GM06990 (cell line): ENCODE results near the gene GRHL1.

Experiments used
- DNase-seq: peaks from one replicate; pipeline ENCODE4 v3.0.0-alpha.2; 2011; ENCODE audit not compliant: insufficient read length; ENCODE audit errors: extremely low read depth
- H3K27me3 ChIP-seq: replicated peaks from 2 replicates; pipeline ENCODE4 v1.6.0; 2011; ENCODE audit warnings: low read length; ENCODE audit not compliant: control insufficient read depth, insufficient read depth
- H3K36me3 ChIP-seq: 2 replicates; pipeline ENCODE4 v1.5.1; 2011; ENCODE audit warnings: low read length; ENCODE audit not compliant: control insufficient read depth, insufficient read depth
- H3K4me3 ChIP-seq: replicated peaks from 2 replicates; pipeline ENCODE4 v1.5.1; 2011; ENCODE audit warnings: low read depth, mild to moderate bottlenecking, control low read depth, low read length
- CTCF ChIP-seq: IDR thresholded peaks from 2 replicates; pipeline ENCODE4 v1.5.1; 2011; ENCODE audit warnings: low read length, control low read depth, mild to moderate bottlenecking, inconsistent platforms; ENCODE audit not compliant: insufficient read depth, poor library complexity, severe bottlenecking

Gene GRHL1

GRCh38 chr2:10016802-10017258 lies 65.3 kb downstream of the GRHL1 start:
- no peaks in the 10 kb centered on the region for H3K36me3 ChIP-seq
- H3K27me3 ChIP-seq: no peaks in the 10 kb centered on the region; the same call in 1 of the 2 replicates
- DNase-seq: no peak
- TF ChIP-seq CTCF: no peak
- H3K4me3 ChIP-seq: no peak overlapping the region

- no peak overlapping the region for H3K4me3 ChIP-seq
- H3K27me3 ChIP-seq: no peaks in the 10 kb centered on the region; the same call in 1 of the 2 replicates
- no peaks in the 10 kb centered on the region for H3K36me3 ChIP-seq
- DNase-seq: no peak
- no peak for TF ChIP-seq CTCF
These were observed 65.9 kb downstream of the GRHL1 start for GRCh38 chr2:10017313-10017941.

GRCh38 chr2:10019174-10019573 lies 67.7 kb downstream of the GRHL1 start:
- TF ChIP-seq CTCF: no peak
- H3K36me3 ChIP-seq: no peaks in the 10 kb centered on the region
- no peaks in the 10 kb centered on the region; the same call in 1 of the 2 replicates for H3K27me3 ChIP-seq
- DNase-seq: no peak
- H3K4me3 ChIP-seq: no peak overlapping the region

GRCh38 chr2:10019602-10020400 lies 68.3 kb downstream of the GRHL1 start:
- no peak for TF ChIP-seq CTCF
- DNase-seq: no peak
- Histone ChIP-seq H3K4me3 (no peak overlapping the region), H3K36me3 (no peaks in the 10 kb centered on the region), H3K27me3 (no peaks in the 10 kb centered on the region; the same call in 1 of the 2 replicates)

- Histone ChIP-seq H3K27me3 (no peaks in the 10 kb centered on the region; the same call in 1 of the 2 replicates), H3K4me3 (no peak overlapping the region), H3K36me3 (no peaks in the 10 kb centered on the region)
- no peak for TF ChIP-seq CTCF
- no peak for DNase-seq
These were observed 70.5 kb downstream of the GRHL1 start for GRCh38 chr2:10022041-10022421.
